ENCODE measurements around the gene GPR39.

GPR39 gene

GRCh38 chr2:132478461-132479105 lies 62.0 kb downstream of the GPR39 start:
- Histone ChIP-seq H3K4me1 (ENCODE audit: low read length) (no peaks in the 10 kb centered on the region), H3K9ac (ENCODE audit: low read length) (no peak overlapping the region), H3K36me3 (replicated peaks; ENCODE audit: insufficient read depth, low read length) (no peaks in the 10 kb centered on the region), H2AFZ (ENCODE audit: low read length) (no peak overlapping the region), H4K20me1 (ENCODE audit: insufficient read depth, low read length) (no peaks in the 10 kb centered on the region), H3F3A (ENCODE audit: insufficient read depth, low read length) (no peaks in the 10 kb centered on the region), H3K9me3 (replicated peaks; ENCODE audit: insufficient read depth, low read length) (no peaks in the 10 kb centered on the region), H3K79me2 (ENCODE audit: low read length) (no peaks in the 10 kb centered on the region), H3K4me2 (ENCODE audit: low read depth, low read length) (no peak overlapping the region), H3K27ac (ENCODE audit: low read length) (no peak overlapping the region), H3K9me2 (replicated peaks; ENCODE audit: insufficient read depth, low read length) (no peaks in the 10 kb centered on the region), H3K27me3 (replicated peaks; ENCODE audit: insufficient read depth, low read length) (no peaks in the 10 kb centered on the region), H3K4me3 (ENCODE audit: low read length) (no peak overlapping the region)
- DNase-seq: no peak
- no peak for TF ChIP-seq EZH2 (optimal IDR thresholded peaks at IDR 0.05; ENCODE audit: low read depth, low read length)

GRCh38 chr2:132479155-132479554 lies 62.5 kb downstream of the GPR39 start:
- H3K4me3 ChIP-seq (ENCODE audit: low read length): no peak overlapping the region
- no peak overlapping the region for H3K27ac ChIP-seq (ENCODE audit: low read length)
- DNase-seq: no peak
- no peak overlapping the region for H3K4me2 ChIP-seq (ENCODE audit: low read depth, low read length)
- no peaks in the 10 kb centered on the region for H4K20me1 ChIP-seq (ENCODE audit: insufficient read depth, low read length)
- H3K36me3 ChIP-seq (replicated peaks; ENCODE audit: insufficient read depth, low read length): no peaks in the 10 kb centered on the region
- H3K9ac ChIP-seq (ENCODE audit: low read length): no peak overlapping the region
- no peaks in the 10 kb centered on the region for H3K9me3 ChIP-seq (replicated peaks; ENCODE audit: insufficient read depth, low read length)
- no peaks in the 10 kb centered on the region for H3K79me2 ChIP-seq (ENCODE audit: low read length)
- H2AFZ ChIP-seq (ENCODE audit: low read length): no peak overlapping the region
- no peaks in the 10 kb centered on the region for H3K4me1 ChIP-seq (ENCODE audit: low read length)
- H3K27me3 ChIP-seq (replicated peaks; ENCODE audit: insufficient read depth, low read length): no peaks in the 10 kb centered on the region
- no peak for TF ChIP-seq EZH2 (optimal IDR thresholded peaks at IDR 0.05; ENCODE audit: low read depth, low read length)
- TF ChIP-seq EZH2phosphoT487 (IDR thresholded peaks at IDR 0.05; ENCODE audit: low read length): no peak
- TF ChIP-seq CTCF (IDR thresholded peaks at IDR 0.05; ENCODE audit: low read length): no peak
- no peaks in the 10 kb centered on the region for H3F3A ChIP-seq (ENCODE audit: insufficient read depth, low read length)
- no peaks in the 10 kb centered on the region for H3K9me2 ChIP-seq (replicated peaks; ENCODE audit: insufficient read depth, low read length)

- Histone ChIP-seq H3F3A (ENCODE audit: insufficient read depth, low read length) (no peaks in the 10 kb centered on the region), H3K79me2 (ENCODE audit: low read length) (no peaks in the 10 kb centered on the region), H4K20me1 (ENCODE audit: insufficient read depth, low read length) (no peaks in the 10 kb centered on the region), H3K4me1 (ENCODE audit: low read length) (no peaks in the 10 kb centered on the region), H3K9me2 (replicated peaks; ENCODE audit: insufficient read depth, low read length) (no peaks in the 10 kb centered on the region), H3K4me3 (ENCODE audit: low read length) (no peak overlapping the region), H3K27ac (ENCODE audit: low read length) (no peak overlapping the region), H3K36me3 (replicated peaks; ENCODE audit: insufficient read depth, low read length) (no peaks in the 10 kb centered on the region), H3K9ac (ENCODE audit: low read length) (no peak overlapping the region), H3K9me3 (replicated peaks; ENCODE audit: insufficient read depth, low read length) (no peaks in the 10 kb centered on the region), H2AFZ (ENCODE audit: low read length) (no peak overlapping the region), H3K27me3 (replicated peaks; ENCODE audit: insufficient read depth, low read length) (no peaks in the 10 kb centered on the region), H3K4me2 (ENCODE audit: low read depth, low read length) (no peak overlapping the region)
- no peak for DNase-seq
- no peak for TF ChIP-seq EZH2 (optimal IDR thresholded peaks at IDR 0.05; ENCODE audit: low read depth, low read length)
Measured at GRCh38 chr2:132482821-132483220, 66.2 kb downstream of the GPR39 start.

- Histone ChIP-seq H3K27ac (ENCODE audit: low read length) (no peak overlapping the region), H3K9ac (ENCODE audit: low read length) (no peak overlapping the region), H3K27me3 (replicated peaks; ENCODE audit: insufficient read depth, low read length) (no peaks in the 10 kb centered on the region), H3K79me2 (ENCODE audit: low read length) (no peaks in the 10 kb centered on the region), H3K4me2 (ENCODE audit: low read depth, low read length) (no peak overlapping the region), H3K9me3 (replicated peaks; ENCODE audit: insufficient read depth, low read length) (no peaks in the 10 kb centered on the region), H3K4me3 (ENCODE audit: low read length) (no peak overlapping the region), H3K36me3 (replicated peaks; ENCODE audit: insufficient read depth, low read length) (no peaks in the 10 kb centered on the region), H3F3A (ENCODE audit: insufficient read depth, low read length) (no peaks in the 10 kb centered on the region), H4K20me1 (ENCODE audit: insufficient read depth, low read length) (no peaks in the 10 kb centered on the region), H3K4me1 (ENCODE audit: low read length) (no peaks in the 10 kb centered on the region), H2AFZ (ENCODE audit: low read length) (no peak overlapping the region), H3K9me2 (replicated peaks; ENCODE audit: insufficient read depth, low read length) (no peaks in the 10 kb centered on the region)
- DNase-seq: no peak
- TF ChIP-seq CTCF (IDR thresholded peaks at IDR 0.05; ENCODE audit: low read length) (no peak), EZH2 (optimal IDR thresholded peaks at IDR 0.05; ENCODE audit: low read depth, low read length) (no peak), EZH2phosphoT487 (IDR thresholded peaks at IDR 0.05; ENCODE audit: low read length) (no peak)
Measured at GRCh38 chr2:132484144-132484543, 67.5 kb downstream of the GPR39 start.
